Hepatocyte (in vitro differentiated cells): ENCODE measurements around the gene SRPRA. TPM values are rescaled to one million over a fixed set of nuclear protein-coding genes. Genes with fewer than 3 reads are reported as not detected.
A peak's percentile ranks its signal among the peaks of the same experiment; 100 is the strongest.
"Not testable (repeated sequence)": the region's sequence is repeated elsewhere in the genome, so short reads cannot be mapped to it uniquely, and the experiment has no call there.

Experiments used
- DNase-seq: peaks from one replicate; pipeline ENCODE4 v3.0.0-alpha.2; 2016; ENCODE audit warnings: low spot score
- H2AFZ ChIP-seq: fragments of 200-600 bp; sonication (generic); 2 replicates; pipeline ENCODE4 v1.6.0; 2016; ENCODE audit warnings: antibody characterized with exemption, mild to moderate bottlenecking
- H3K27ac ChIP-seq: fragments of 200-600 bp; sonication (generic); 2 replicates; pipeline ENCODE4 v1.5.1; 2016; ENCODE audit warnings: mild to moderate bottlenecking
- H3K27me3 ChIP-seq: fragments of 200-600 bp; sonication (generic); 2 replicates; pipeline ENCODE4 v1.6.1; 2016
- H3K36me3 ChIP-seq: fragments of 200-600 bp; sonication (generic); replicated peaks from 2 replicates; pipeline ENCODE4 v1.5.1; 2016; ENCODE audit warnings: low read depth; ENCODE audit not compliant: insufficient read depth
- H3K4me1 ChIP-seq: fragments of 200-600 bp; sonication (generic); 2 replicates; pipeline ENCODE4 v1.5.1; 2016; ENCODE audit warnings: mild to moderate bottlenecking, moderate library complexity; ENCODE audit not compliant: insufficient read depth
- H3K4me2 ChIP-seq: fragments of 200-600 bp; sonication (generic); 2 replicates; pipeline ENCODE4 v1.6.0; 2016
- H3K4me3 ChIP-seq: fragments of 200-600 bp; sonication (generic); 2 replicates; pipeline ENCODE4 v1.5.1; 2016; ENCODE audit warnings: mild to moderate bottlenecking
- H3K79me2 ChIP-seq: fragments of 200-600 bp; sonication (generic); 2 replicates; pipeline ENCODE4 v1.6.0; 2017; ENCODE audit warnings: mild to moderate bottlenecking
- H3K9me2 ChIP-seq: fragments of 200-600 bp; sonication (generic); replicated peaks from 2 replicates; pipeline ENCODE4 v1.6.0; 2017; ENCODE audit warnings: mild to moderate bottlenecking; ENCODE audit not compliant: insufficient read depth
- H3K9me3 ChIP-seq: fragments of 200-600 bp; sonication (generic); 2 replicates; pipeline ENCODE4 v1.5.1; 2016; ENCODE audit warnings: low read depth, mild to moderate bottlenecking
- H4K20me1 ChIP-seq: fragments of 200-600 bp; sonication (generic); 2 replicates; pipeline ENCODE4 v1.6.0; 2016; ENCODE audit warnings: mild to moderate bottlenecking; ENCODE audit not compliant: insufficient read depth, poor library complexity, severe bottlenecking
- CTCF ChIP-seq: fragments of 200-600 bp; sonication (generic); IDR thresholded peaks from 2 replicates; pipeline ENCODE4 v1.5.1; 2016; ENCODE audit warnings: antibody characterized with exemption, mild to moderate bottlenecking; ENCODE audit not compliant: poor library complexity
- EZH2 ChIP-seq: fragments of 200-600 bp; sonication (generic); IDR thresholded peaks from 2 replicates; pipeline ENCODE4 v1.6.1; 2016; ENCODE audit warnings: antibody characterized with exemption, mild to moderate bottlenecking, borderline replicate concordance
- EZH2phosphoT487 ChIP-seq: fragments of 200-600 bp; sonication (generic); IDR thresholded peaks from one replicate; pipeline ENCODE4 v1.6.1; 2018; ENCODE audit warnings: antibody characterized with exemption, mild to moderate bottlenecking, low read depth, moderate library complexity; ENCODE audit not compliant: unreplicated experiment, severe bottlenecking
- WGBS: methylation state at CpG from one replicate; pipeline ENCODE4 v1.1.6; 2016; ENCODE audit warnings: low lambda C conversion rate; ENCODE audit errors: missing lambda C conversion rate; 5-methylcytosine and 5-hydroxymethylcytosine counted together
- polyA plus RNA-seq: library from polyadenylated mRNA; unstranded; fragments of >200 nt; fragmentation: Nextera tagmentation; extraction: Ambion mirVana; gene quantifications from 2 replicates; pipeline ENCODE4 v1.2.1, GENCODE V29; 2016
- total RNA-seq: library from RNA; depleted of rRNA; stranded (reverse); fragments of >200 nt; gene quantifications from 2 replicates; pipeline ENCODE4 v1.2.3, GENCODE V29; 2014

The SRPRA gene
- total and polyA plus RNA-seq, 2 experiments from 2014 or later, result 80.4 to 85.7 TPM

- H3K27ac ChIP-seq, result no peak overlapping the region
- no peak overlapping the region for H2AFZ ChIP-seq
- no peak overlapping the region for H3K4me2 ChIP-seq
These were observed 42.3 kb upstream of the SRPRA start for GRCh38 chr11:126310992-126311310.

GRCh38 chr11:126310200-126310991, 41.7 kb upstream of the SRPRA start:
- H3K4me1 ChIP-seq, result peaks cover 13% of the 10 kb centered on the region
- no peaks in the 10 kb centered on the region for H3K36me3 ChIP-seq
- WGBS, result 75% methylated on average over 12 of the region's 12 CpGs
- H2AFZ ChIP-seq, result no peak overlapping the region
- H3K9me3 ChIP-seq, result no peaks in the 10 kb centered on the region
- no peaks in the 10 kb centered on the region for H3K9me2 ChIP-seq
- H3K27ac ChIP-seq, result no peak overlapping the region
- no peak overlapping the region for H3K4me3 ChIP-seq
- DNase-seq, result peak; percentile 85
- peaks cover 12% of the 10 kb centered on the region for H3K79me2 ChIP-seq
- H3K27me3 ChIP-seq, result no peaks in the 10 kb centered on the region
- no peak overlapping the region for H3K4me2 ChIP-seq
- no peaks in the 10 kb centered on the region for H4K20me1 ChIP-seq
- TF ChIP-seq EZH2phosphoT487 (no peak), EZH2 (no peak), CTCF (peak; percentile 84)

More at GRCh38 chr11:126310992-126311310, 42.3 kb upstream of the SRPRA start:
- Histone ChIP-seq H3K79me2 (peaks cover 7% of the 10 kb centered on the region), H3K27me3 (no peaks in the 10 kb centered on the region), H3K36me3 (no peaks in the 10 kb centered on the region), H3K9me3 (no peaks in the 10 kb centered on the region), H3K9me2 (no peaks in the 10 kb centered on the region), H3K4me3 (no peak overlapping the region), H3K4me1 (peaks cover 13% of the 10 kb centered on the region), H4K20me1 (no peaks in the 10 kb centered on the region)
- DNase-seq, result no peak
- TF ChIP-seq CTCF (no peak), EZH2phosphoT487 (no peak), EZH2 (no peak)
- WGBS, result 73% methylated on average over 6 of the region's 6 CpGs

- H3K4me3 ChIP-seq, DNase-seq: not testable (repeated sequence)
- 87% methylated on average over 4 of the region's 4 CpGs for WGBS
These were observed 40.1 kb upstream of the SRPRA start for GRCh38 chr11:126308771-126309170.

GRCh38 chr11:126308271-126308671, 39.6 kb upstream of the SRPRA start:
- no peak overlapping the region for H3K4me2 ChIP-seq

More at GRCh38 chr11:126308771-126309170, 40.1 kb upstream of the SRPRA start:
- H3K27me3 ChIP-seq, H3K9me3 ChIP-seq, H3K9me2 ChIP-seq, H3K79me2 ChIP-seq, H3K36me3 ChIP-seq, H4K20me1 ChIP-seq, H3K27ac ChIP-seq, H3K4me2 ChIP-seq, H2AFZ ChIP-seq: not testable (repeated sequence)
- H3K4me1 ChIP-seq, result peaks cover 19% of the 10 kb centered on the region

More at GRCh38 chr11:126308271-126308671, 39.6 kb upstream of the SRPRA start:
- no peak overlapping the region for H3K27ac ChIP-seq
- no peak overlapping the region for H3K4me3 ChIP-seq
- no peaks in the 10 kb centered on the region for H3K9me3 ChIP-seq
- peaks cover 18% of the 10 kb centered on the region for H3K4me1 ChIP-seq
- no peaks in the 10 kb centered on the region for H3K36me3 ChIP-seq
- no peaks in the 10 kb centered on the region for H3K9me2 ChIP-seq
- H3K79me2 ChIP-seq, result peaks cover 9% of the 10 kb centered on the region
- H2AFZ ChIP-seq, result no peak overlapping the region
- WGBS, result 57% methylated on average over 4 of the region's 4 CpGs
- H3K27me3 ChIP-seq, result no peaks in the 10 kb centered on the region
- H4K20me1 ChIP-seq, result no peaks in the 10 kb centered on the region
- no peak for DNase-seq
- TF ChIP-seq EZH2 (no peak), CTCF (no peak), EZH2phosphoT487 (no peak)
